Lower lobe of right lung (tissue), 2 donors: ENCODE data around the gene SLC10A2. TPM values are rescaled to one million over a fixed set of nuclear protein-coding genes. Genes with fewer than 3 reads are reported as not detected.
"Not testable (repeated sequence)": the region's sequence is repeated elsewhere in the genome, so short reads cannot be mapped to it uniquely, and the experiment has no call there.

ENCODE experiments used
- ATAC-seq, 2 donors: fragments of 200-7000 bp; cut with Tn5 transposase; one replicate each; pipeline ENCODE4 v1.9.1; 2020 to 2022; ENCODE audit warnings: mild to moderate bottlenecking in 2 of 2, moderate library complexity in 2 of 2
- DNase-seq: peaks from one replicate; pipeline ENCODE4 v3.0.0-alpha.2; 2020
- H3K27ac ChIP-seq: fragments of 200-600 bp; one replicate; pipeline ENCODE4 v1.8.0; 2022
- H3K27me3 ChIP-seq: fragments of 200-600 bp; one replicate; pipeline ENCODE4 v1.8.0; 2022; ENCODE audit warnings: low read depth
- H3K36me3 ChIP-seq: fragments of 200-600 bp; one replicate; pipeline ENCODE4 v1.8.0; 2022; ENCODE audit warnings: mild to moderate bottlenecking
- H3K4me1 ChIP-seq: fragments of 200-600 bp; one replicate; pipeline ENCODE4 v1.8.0; 2022
- H3K4me3 ChIP-seq: fragments of 200-600 bp; one replicate; pipeline ENCODE4 v1.8.0; 2022; ENCODE audit warnings: mild to moderate bottlenecking
- H3K9me3 ChIP-seq: fragments of 200-600 bp; one replicate; pipeline ENCODE4 v1.8.0; 2022
- CTCF ChIP-seq: fragments of 200-600 bp; IDR thresholded peaks from one replicate; pipeline ENCODE4 v1.8.0; 2022; ENCODE audit warnings: antibody characterized with exemption, mild to moderate bottlenecking
- intact Hi-C: fragments of 100-400 bp; cut with DNase I; formaldehyde crosslinking; loops from one replicate; pipeline ENCODE4 v1.11.0; 2022
- total RNA-seq: library from RNA; stranded (reverse); fragmentation: NEBNext Ultra II Directional; extraction: Animal tissue kit (Norgen Biotek cat#: 25700); gene quantifications from one replicate; pipeline ENCODE4 v1.2.1, GENCODE V29; 2021
- donor health status: DM: no; HTN: yes; CAD: no; lungs with severe emphysema.

Gene SLC10A2
- total RNA-seq, 1 donor from 2014 or later, result not detected

GRCh38 chr13:103101500-103101899 lies 35.3 kb upstream of the SLC10A2 start:
- no peaks in the 10 kb centered on the region for H3K9me3 ChIP-seq
- no peak overlapping the region for H3K4me3 ChIP-seq
- TF ChIP-seq CTCF, result no peak
- no peak overlapping the region for H3K27ac ChIP-seq
- DNase-seq (no peak), ATAC-seq (no peak)
- intact Hi-C loops, result no loop called here
- H3K36me3 ChIP-seq, result no peaks in the 10 kb centered on the region
- no peaks in the 10 kb centered on the region for H3K27me3 ChIP-seq
- no peaks in the 10 kb centered on the region for H3K4me1 ChIP-seq

- ATAC-seq (no peak), DNase-seq (no peak)
- no peak for TF ChIP-seq CTCF
- H3K4me3 ChIP-seq, result no peak overlapping the region
- intact Hi-C loops, result no loop called here
- H3K4me1 ChIP-seq, result no peaks in the 10 kb centered on the region
- H3K36me3 ChIP-seq, result no peaks in the 10 kb centered on the region
- H3K27ac ChIP-seq, result no peak overlapping the region
- no peaks in the 10 kb centered on the region for H3K27me3 ChIP-seq
- no peaks in the 10 kb centered on the region for H3K9me3 ChIP-seq
These were observed 34.6 kb upstream of the SLC10A2 start for GRCh38 chr13:103100830-103101229.

GRCh38 chr13:103099722-103100293 lies 33.6 kb upstream of the SLC10A2 start:
- Histone ChIP-seq H3K4me3 (no peak overlapping the region), H3K9me3 (no peaks in the 10 kb centered on the region), H3K4me1 (no peaks in the 10 kb centered on the region), H3K27me3 (no peaks in the 10 kb centered on the region), H3K36me3 (no peaks in the 10 kb centered on the region), H3K27ac (no peak overlapping the region)
- ATAC-seq (no peak), DNase-seq (no peak)
- no peak for TF ChIP-seq CTCF
- intact Hi-C loops, result loop anchor here (10.0 kb wide), 1 partner anchor 1305 kb away; no protein-coding TSS in a partner anchor

GRCh38 chr13:103098535-103098934 lies 32.3 kb upstream of the SLC10A2 start:
- H3K4me3 ChIP-seq, result no peak overlapping the region
- H3K4me1 ChIP-seq, result no peaks in the 10 kb centered on the region
- no peak overlapping the region for H3K27ac ChIP-seq
- DNase-seq, result no peak
- no peaks in the 10 kb centered on the region for H3K36me3 ChIP-seq
- ATAC-seq, result no peak
- TF ChIP-seq CTCF, result no peak
- intact Hi-C loops, result loop anchor here (10.0 kb wide), 1 partner anchor 1304 kb away; no protein-coding TSS in a partner anchor
- no peaks in the 10 kb centered on the region for H3K27me3 ChIP-seq
- H3K9me3 ChIP-seq, result peaks cover 9% of the 10 kb centered on the region

GRCh38 chr13:103097366-103097928 lies 31.2 kb upstream of the SLC10A2 start:
- ATAC-seq (no peak), DNase-seq (no peak)

GRCh38 chr13:103093649-103094048 lies 27.4 kb upstream of the SLC10A2 start:
- H3K27me3 ChIP-seq, H3K4me1 ChIP-seq, H3K36me3 ChIP-seq, H3K27ac ChIP-seq, ATAC-seq, H3K4me3 ChIP-seq, DNase-seq: not testable (repeated sequence)
- H3K9me3 ChIP-seq, result peaks cover 23% of the 10 kb centered on the region
- intact Hi-C loops, result loop anchor here (10.0 kb wide), 1 partner anchor 1299 kb away; no protein-coding TSS in a partner anchor

More at GRCh38 chr13:103097366-103097928, 31.2 kb upstream of the SLC10A2 start:
- intact Hi-C loops, result loop anchor here (10.0 kb wide), 1 partner anchor 1303 kb away; no protein-coding TSS in a partner anchor
- TF ChIP-seq CTCF, result no peak
- Histone ChIP-seq H3K4me3 (no peak overlapping the region), H3K4me1 (no peaks in the 10 kb centered on the region), H3K27me3 (no peaks in the 10 kb centered on the region), H3K27ac (no peak overlapping the region), H3K9me3 (peaks cover 18% of the 10 kb centered on the region), H3K36me3 (no peaks in the 10 kb centered on the region)
